Lower leg skin (tissue), 4 donors: ENCODE results near the gene ACTN4. TPM values are rescaled to one million over a fixed set of nuclear protein-coding genes. Genes with fewer than 3 reads are reported as not detected.

Experiments
- DNase-seq, 2 donors: peaks; one replicate each; pipeline ENCODE4 v3.0.0-alpha.2; 2019; ENCODE audit warnings: low spot score in 2 of 2
- H3K4me3 ChIP-seq: fragments of 200-600 bp; sonication (generic); 2 replicates; pipeline ENCODE4 v1.5.1; 2017; ENCODE audit warnings: mild to moderate bottlenecking, low read depth; ENCODE audit not compliant: poor library complexity, severe bottlenecking
- POLR2A ChIP-seq, 2 donors: fragments of 450-650 bp; IDR thresholded peaks; one replicate each; pipeline ENCODE4 v1.6.1; 2016 to 2017; ENCODE audit warnings: antibody characterized with exemption in 2 of 2, mild to moderate bottlenecking in 1 of 2, moderate library complexity in 1 of 2
- WGBS, 2 donors: methylation state at CpG; one replicate each; pipeline ENCODE4 v1.1.5; 2018; 5-methylcytosine and 5-hydroxymethylcytosine counted together
- intact Hi-C: fragments of 100-400 bp; cut with DNase I; formaldehyde crosslinking; loops from one replicate; pipeline ENCODE4 v1.15.0; 2023; ENCODE audit warnings: low total_unique reads
- total RNA-seq, 4 donors: library from RNA; depleted of rRNA; stranded (reverse); fragments of >200 nt; gene quantifications; one replicate each; pipeline ENCODE4 v1.1.0, GENCODE V29; 2016
- TF ChIP-seq, protein P1 (sequence below), 3 donors: fragments of 450-650 bp; IDR thresholded peaks; one replicate each; pipeline ENCODE4 v1.5.1; 2016; ENCODE audit warnings: antibody characterized with exemption in 3 of 3, mild to moderate bottlenecking in 3 of 3, moderate library complexity in 2 of 3

Gene ACTN4
- total RNA-seq, 4 donors from 2014 or later = 411 to 572 (median 469) TPM

GRCh38 chr19:38642176-38642575 is 5.3 kb upstream of the ACTN4 start:
- no peak for TF ChIP-seq POLR2A (IDR thresholded peaks at IDR 0.05)
- TF ChIP-seq, protein P1, sequence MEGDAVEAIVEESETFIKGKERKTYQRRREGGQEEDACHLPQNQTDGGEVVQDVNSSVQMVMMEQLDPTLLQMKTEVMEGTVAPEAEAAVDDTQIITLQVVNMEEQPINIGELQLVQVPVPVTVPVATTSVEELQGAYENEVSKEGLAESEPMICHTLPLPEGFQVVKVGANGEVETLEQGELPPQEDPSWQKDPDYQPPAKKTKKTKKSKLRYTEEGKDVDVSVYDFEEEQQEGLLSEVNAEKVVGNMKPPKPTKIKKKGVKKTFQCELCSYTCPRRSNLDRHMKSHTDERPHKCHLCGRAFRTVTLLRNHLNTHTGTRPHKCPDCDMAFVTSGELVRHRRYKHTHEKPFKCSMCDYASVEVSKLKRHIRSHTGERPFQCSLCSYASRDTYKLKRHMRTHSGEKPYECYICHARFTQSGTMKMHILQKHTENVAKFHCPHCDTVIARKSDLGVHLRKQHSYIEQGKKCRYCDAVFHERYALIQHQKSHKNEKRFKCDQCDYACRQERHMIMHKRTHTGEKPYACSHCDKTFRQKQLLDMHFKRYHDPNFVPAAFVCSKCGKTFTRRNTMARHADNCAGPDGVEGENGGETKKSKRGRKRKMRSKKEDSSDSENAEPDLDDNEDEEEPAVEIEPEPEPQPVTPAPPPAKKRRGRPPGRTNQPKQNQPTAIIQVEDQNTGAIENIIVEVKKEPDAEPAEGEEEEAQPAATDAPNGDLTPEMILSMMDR (IDR thresholded peaks at IDR 0.05) = no peak
- intact Hi-C loops = no loop called here
- no peak overlapping the region for H3K4me3 ChIP-seq
- DNase-seq = no peak
- WGBS, 2 donors = 75 to 91% methylated on average over 7 to 9 of the region's 9 CpGs

- H3K4me3 ChIP-seq = no peak overlapping the region
- 82 to 83% methylated on average over 8 of the region's 8 CpGs for WGBS, 2 donors
- intact Hi-C loops = no loop called here
- TF ChIP-seq, protein P1 (IDR thresholded peaks at IDR 0.05) = no peak
- no peak for TF ChIP-seq POLR2A (IDR thresholded peaks at IDR 0.05)
- DNase-seq = no peak
Measured at GRCh38 chr19:38644719-38645118, 2.7 kb upstream of the ACTN4 start.

DNA sequence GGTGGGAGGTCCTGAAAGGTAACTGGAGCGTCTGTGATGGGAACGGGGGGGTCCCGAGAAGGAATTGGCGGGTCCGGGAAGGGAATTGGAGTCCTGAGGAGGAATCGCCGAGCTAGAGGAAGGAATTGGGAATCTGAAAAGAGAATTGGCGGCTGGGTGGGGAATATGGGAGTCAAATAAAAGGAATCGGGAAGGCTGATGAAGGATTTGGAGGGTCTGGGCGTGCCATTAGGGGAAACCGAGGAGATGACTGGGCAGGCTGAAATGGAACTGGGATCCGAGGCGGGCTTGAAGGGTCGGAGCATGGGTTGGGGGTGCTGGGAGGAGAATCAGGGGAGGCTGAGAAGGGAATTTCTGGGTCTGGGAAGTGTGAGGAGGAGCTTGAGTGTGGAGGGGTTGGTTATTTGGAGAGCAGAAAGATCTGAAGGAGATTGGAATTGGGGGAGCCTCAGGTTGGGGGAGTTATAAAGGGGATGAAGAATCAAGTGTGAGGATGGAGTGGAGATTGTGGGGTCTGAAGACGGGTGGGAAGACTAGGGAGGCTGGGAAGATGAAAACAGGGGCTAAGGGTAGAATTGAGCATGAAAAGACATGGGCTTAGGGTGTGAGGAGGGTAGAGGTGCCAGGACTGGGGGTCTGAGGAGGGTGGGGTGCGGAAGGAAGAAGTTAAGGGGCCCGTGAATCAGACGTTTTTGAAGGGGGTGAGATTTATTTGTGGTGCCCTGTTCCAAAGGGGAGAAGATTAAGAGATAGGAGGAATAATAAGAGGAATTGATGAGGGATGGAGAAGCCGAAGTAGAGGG is 718 bp downstream of the ACTN4 start:
- WGBS, 2 donors = 0 to 1% methylated on average over 19 of the region's 19 CpGs
- H3K4me3 ChIP-seq = peak overlapping the region; percentile 96
- DNase-seq = no peak
- no peak for TF ChIP-seq POLR2A (IDR thresholded peaks at IDR 0.05)
- TF ChIP-seq, protein P1 (IDR thresholded peaks at IDR 0.05) = no peak
- intact Hi-C loops = no loop called here

- TF ChIP-seq POLR2A (IDR thresholded peaks at IDR 0.05) = no peak
- TF ChIP-seq, protein P1 (IDR thresholded peaks at IDR 0.05) = no peak
- no peak for DNase-seq
- 0 to 1% methylated on average over 13 of the region's 13 CpGs for WGBS, 2 donors
- intact Hi-C loops = no loop called here
- peak overlapping the region; percentile 96 for H3K4me3 ChIP-seq
Measured at GRCh38 chr19:38648769-38649304, 1.4 kb downstream of the ACTN4 start.

GRCh38 chr19:38649305-38650171 is 2.1 kb downstream of the ACTN4 start:
- H3K4me3 ChIP-seq = peak overlapping the region; percentile 96
- TF ChIP-seq, protein P1 (IDR thresholded peaks at IDR 0.05) = no peak
- TF ChIP-seq POLR2A (IDR thresholded peaks at IDR 0.05) = no peak
- WGBS, 2 donors = 7 to 9% methylated on average over 15 of the region's 15 CpGs
- no peak for DNase-seq
- intact Hi-C loops = no loop called here
